ENCODE results near the gene ECHDC3.

Gene ECHDC3

DNA sequence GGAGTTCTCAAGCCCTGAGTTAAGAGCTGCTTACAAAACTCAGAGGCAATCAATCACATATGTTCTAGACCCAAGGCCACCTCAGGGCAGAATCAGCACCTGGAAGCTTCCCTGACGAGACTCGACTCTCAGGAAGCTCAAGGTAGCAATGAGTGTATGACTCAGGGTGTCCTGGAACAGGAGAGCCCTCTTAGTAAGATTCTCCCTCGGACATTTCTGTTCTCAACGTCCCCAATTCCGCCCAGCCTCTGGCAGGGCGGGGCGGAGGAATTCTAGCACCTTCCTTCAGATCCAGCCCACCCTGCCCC is 41.3 kb downstream of the ECHDC3 start:
- ChIA-PET CTCF (interaction anchor here (0.7 to 5.1 kb wide), 20 partner anchors 8 to 1291 kb away, joined by 3 to 38 read pairs (median 5); no protein-coding TSS in a partner anchor), POLR2A (no interaction called here)
- H3K27me3 ChIP-seq (replicated peaks in 2 of 5; ENCODE audit: control insufficient read depth in 4 of 5, insufficient read depth in 5 of 5, low read length in 4 of 5) = no peaks in the 10 kb centered on the region
- no peak overlapping the region for H3K4me3 ChIP-seq (ENCODE audit: control insufficient read depth in 1 of 7, extremely low read depth in 1 of 7, insufficient read depth in 4 of 7, low read depth in 2 of 7, low read length in 6 of 7)
- no peak for DNase-seq
- WGBS (ENCODE audit: insufficient coverage) = 100% methylated on average over 5 of the region's 7 CpGs
- H3K27ac ChIP-seq (ENCODE audit: insufficient read depth in 1 of 2, low read depth in 1 of 2, low read length in 2 of 2, poor library complexity in 1 of 2, severe bottlenecking in 2 of 2) = no peak overlapping the region
- H3K9me3 ChIP-seq (ENCODE audit: control extremely low read depth in 1 of 5, control insufficient read depth in 4 of 5, insufficient read depth in 2 of 5, low read depth in 1 of 5, low read length in 4 of 5) = no peaks in the 10 kb centered on the region
- H3K36me3 ChIP-seq (ENCODE audit: control insufficient read depth in 4 of 4, insufficient read depth in 4 of 4, low read length in 3 of 4) = no peaks in the 10 kb centered on the region
- peaks cover 0 to 5% (median 0%) of the 10 kb centered on the region in 4 experiments for H3K4me1 ChIP-seq (ENCODE audit: control extremely low read depth in 1 of 4, control insufficient read depth in 4 of 4, insufficient read depth in 4 of 4, low read length in 3 of 4)

DNA sequence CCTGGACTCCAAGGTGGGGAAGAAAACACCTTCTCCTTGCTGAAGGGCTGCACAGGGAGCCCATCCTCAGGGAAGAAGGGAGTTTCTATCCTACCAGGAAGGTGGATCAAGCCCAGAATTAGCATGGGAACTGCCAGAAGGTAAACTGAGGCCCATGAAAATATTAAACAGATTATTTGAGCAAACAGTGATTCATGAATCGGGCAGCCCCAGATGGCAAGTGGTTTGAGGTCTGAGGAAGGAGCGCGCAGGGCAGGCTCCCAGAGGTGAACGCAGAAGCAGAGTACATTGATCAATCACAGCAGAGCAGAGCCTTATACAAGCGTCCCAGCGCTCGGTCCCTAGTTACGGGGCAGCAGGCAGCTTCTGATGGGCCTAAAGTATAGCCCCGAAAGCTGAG is 45.2 kb downstream of the ECHDC3 start:
- Histone ChIP-seq H3K4me3 (ENCODE audit: control insufficient read depth in 1 of 7, extremely low read depth in 1 of 7, insufficient read depth in 4 of 7, low read depth in 2 of 7, low read length in 6 of 7) (no peak overlapping the region), H3K27ac (ENCODE audit: insufficient read depth in 1 of 2, low read depth in 1 of 2, low read length in 2 of 2, poor library complexity in 1 of 2, severe bottlenecking in 2 of 2) (no peak overlapping the region), H3K9me3 (ENCODE audit: control extremely low read depth in 1 of 5, control insufficient read depth in 4 of 5, insufficient read depth in 2 of 5, low read depth in 1 of 5, low read length in 4 of 5) (no peaks in the 10 kb centered on the region), H3K36me3 (ENCODE audit: control insufficient read depth in 4 of 4, insufficient read depth in 4 of 4, low read length in 3 of 4) (no peaks in the 10 kb centered on the region), H3K4me1 (ENCODE audit: control extremely low read depth in 1 of 4, control insufficient read depth in 4 of 4, insufficient read depth in 4 of 4, low read length in 3 of 4) (peaks cover 0 to 5% (median 0%) of the 10 kb centered on the region in 4 experiments), H3K27me3 (replicated peaks in 2 of 5; ENCODE audit: control insufficient read depth in 4 of 5, insufficient read depth in 5 of 5, low read length in 4 of 5) (no peaks in the 10 kb centered on the region)
- DNase-seq = no peak
- 97% methylated on average over 9 of the region's 9 CpGs for WGBS (ENCODE audit: insufficient coverage)
- CTCF ChIA-PET = interaction anchor here (2.0 to 4.0 kb wide), 2 partner anchors 11 to 32 kb away, joined by 5 to 20 read pairs; no protein-coding TSS in a partner anchor
- POLR2A ChIA-PET = interaction anchor here (0.7 kb wide), 1 partner anchor 11 kb away, joined by 3 read pairs; no protein-coding TSS in a partner anchor

GRCh38 chr10:11787846-11788245 is 45.7 kb downstream of the ECHDC3 start:
- Histone ChIP-seq H3K27me3 (replicated peaks in 2 of 5; ENCODE audit: control insufficient read depth in 4 of 5, insufficient read depth in 5 of 5, low read length in 4 of 5) (no peaks in the 10 kb centered on the region), H3K4me3 (ENCODE audit: control insufficient read depth in 1 of 7, extremely low read depth in 1 of 7, insufficient read depth in 4 of 7, low read depth in 2 of 7, low read length in 6 of 7) (no peak overlapping the region), H3K27ac (ENCODE audit: insufficient read depth in 1 of 2, low read depth in 1 of 2, low read length in 2 of 2, poor library complexity in 1 of 2, severe bottlenecking in 2 of 2) (no peak overlapping the region), H3K36me3 (ENCODE audit: control insufficient read depth in 4 of 4, insufficient read depth in 4 of 4, low read length in 3 of 4) (no peaks in the 10 kb centered on the region), H3K9me3 (ENCODE audit: control extremely low read depth in 1 of 5, control insufficient read depth in 4 of 5, insufficient read depth in 2 of 5, low read depth in 1 of 5, low read length in 4 of 5) (no peaks in the 10 kb centered on the region), H3K4me1 (ENCODE audit: control extremely low read depth in 1 of 4, control insufficient read depth in 4 of 4, insufficient read depth in 4 of 4, low read length in 3 of 4) (peaks cover 0 to 3% (median 0%) of the 10 kb centered on the region in 4 experiments)
- 96% methylated on average over 10 of the region's 10 CpGs for WGBS (ENCODE audit: insufficient coverage)
- CTCF ChIA-PET = interaction anchor here (0.6 to 4.0 kb wide), 4 partner anchors 10 to 387 kb away, joined by 3 to 20 read pairs (median 4); no protein-coding TSS in a partner anchor
- DNase-seq = no peak
- POLR2A ChIA-PET = interaction anchor here (0.7 kb wide), 1 partner anchor 11 kb away, joined by 3 read pairs; no protein-coding TSS in a partner anchor

GRCh38 chr10:11789306-11789705 is 47.1 kb downstream of the ECHDC3 start:
- CTCF ChIA-PET = interaction anchor here (0.6 to 4.0 kb wide), 2 partner anchors 30 to 198 kb away, joined by 3 to 20 read pairs; no protein-coding TSS in a partner anchor
- DNase-seq = no peak
- Histone ChIP-seq H3K27ac (ENCODE audit: insufficient read depth in 1 of 2, low read depth in 1 of 2, low read length in 2 of 2, poor library complexity in 1 of 2, severe bottlenecking in 2 of 2) (no peak overlapping the region), H3K4me3 (ENCODE audit: control insufficient read depth in 1 of 7, extremely low read depth in 1 of 7, insufficient read depth in 4 of 7, low read depth in 2 of 7, low read length in 6 of 7) (no peak overlapping the region), H3K27me3 (replicated peaks in 2 of 5; ENCODE audit: control insufficient read depth in 4 of 5, insufficient read depth in 5 of 5, low read length in 4 of 5) (no peaks in the 10 kb centered on the region), H3K36me3 (ENCODE audit: control insufficient read depth in 4 of 4, insufficient read depth in 4 of 4, low read length in 3 of 4) (no peaks in the 10 kb centered on the region), H3K9me3 (ENCODE audit: control extremely low read depth in 1 of 5, control insufficient read depth in 4 of 5, insufficient read depth in 2 of 5, low read depth in 1 of 5, low read length in 4 of 5) (no peaks in the 10 kb centered on the region), H3K4me1 (ENCODE audit: control extremely low read depth in 1 of 4, control insufficient read depth in 4 of 4, insufficient read depth in 4 of 4, low read length in 3 of 4) (no peaks in the 10 kb centered on the region)
- POLR2A ChIA-PET = no interaction called here
- WGBS (ENCODE audit: insufficient coverage) = 100% methylated on average over 1 of the region's 2 CpGs

- no peaks in the 10 kb centered on the region for H3K9me3 ChIP-seq (ENCODE audit: control extremely low read depth in 1 of 5, control insufficient read depth in 4 of 5, insufficient read depth in 2 of 5, low read depth in 1 of 5, low read length in 4 of 5)
- DNase-seq = no peak
- WGBS (ENCODE audit: insufficient coverage) = 92% methylated on average over 6 of the region's 8 CpGs
- H3K4me3 ChIP-seq (ENCODE audit: control insufficient read depth in 1 of 7, extremely low read depth in 1 of 7, insufficient read depth in 4 of 7, low read depth in 2 of 7, low read length in 6 of 7) = no peak overlapping the region
- ChIA-PET CTCF (interaction anchor here (0.7 to 4.0 kb wide), 4 partner anchors 8 to 32 kb away, joined by 3 to 20 read pairs (median 11); no protein-coding TSS in a partner anchor), POLR2A (no interaction called here)
- no peaks in the 10 kb centered on the region for H3K27me3 ChIP-seq (replicated peaks in 2 of 5; ENCODE audit: control insufficient read depth in 4 of 5, insufficient read depth in 5 of 5, low read length in 4 of 5)
- H3K4me1 ChIP-seq (ENCODE audit: control extremely low read depth in 1 of 4, control insufficient read depth in 4 of 4, insufficient read depth in 4 of 4, low read length in 3 of 4) = no peaks in the 10 kb centered on the region
- H3K36me3 ChIP-seq (ENCODE audit: control insufficient read depth in 4 of 4, insufficient read depth in 4 of 4, low read length in 3 of 4) = no peaks in the 10 kb centered on the region
- H3K27ac ChIP-seq (ENCODE audit: insufficient read depth in 1 of 2, low read depth in 1 of 2, low read length in 2 of 2, poor library complexity in 1 of 2, severe bottlenecking in 2 of 2) = no peak overlapping the region
Observed at GRCh38 chr10:11789956-11790355, 47.8 kb downstream of the ECHDC3 start.

DNA sequence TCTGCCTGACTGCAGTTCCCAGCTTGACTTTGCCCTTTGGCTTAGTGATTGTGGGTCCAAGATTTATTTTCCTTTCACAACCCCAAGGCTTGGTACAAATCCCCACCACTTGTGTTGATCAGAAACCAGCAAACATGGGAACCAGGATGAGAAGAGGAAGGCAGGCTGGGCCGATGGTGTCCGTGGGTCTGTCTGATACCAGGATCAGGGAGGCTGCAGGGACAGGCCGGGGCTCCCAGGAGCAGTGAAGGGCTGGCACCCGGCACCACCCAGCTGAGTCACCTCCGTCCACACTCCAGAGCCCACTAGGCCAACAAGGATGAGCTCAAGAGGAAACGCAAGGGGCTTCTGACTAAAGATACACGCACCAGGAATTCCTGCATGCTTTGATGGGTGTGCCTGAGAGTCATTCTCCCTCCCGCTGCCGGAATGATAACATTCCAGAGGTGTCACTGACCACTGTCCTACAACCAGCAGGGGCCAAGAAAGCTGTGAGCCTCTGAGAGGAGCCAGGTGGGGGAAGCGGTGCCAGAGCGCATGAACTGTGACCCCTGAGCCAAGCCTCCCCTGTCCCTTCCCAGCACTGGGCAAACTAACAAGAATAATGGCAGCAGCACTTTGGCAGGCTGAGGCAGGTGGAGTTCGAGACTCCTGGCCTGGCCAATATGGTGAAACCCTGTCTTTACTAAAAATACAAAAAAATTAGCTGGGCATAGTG is 51.7 kb downstream of the ECHDC3 start:
- Histone ChIP-seq H3K9me3 (ENCODE audit: control extremely low read depth in 1 of 5, control insufficient read depth in 4 of 5, insufficient read depth in 2 of 5, low read depth in 1 of 5, low read length in 4 of 5) (no peaks in the 10 kb centered on the region), H3K27ac (ENCODE audit: insufficient read depth in 1 of 2, low read depth in 1 of 2, low read length in 2 of 2, poor library complexity in 1 of 2, severe bottlenecking in 2 of 2) (no peak overlapping the region), H3K27me3 (replicated peaks in 2 of 5; ENCODE audit: control insufficient read depth in 4 of 5, insufficient read depth in 5 of 5, low read length in 4 of 5) (no peaks in the 10 kb centered on the region), H3K36me3 (ENCODE audit: control insufficient read depth in 4 of 4, insufficient read depth in 4 of 4, low read length in 3 of 4) (no peaks in the 10 kb centered on the region), H3K4me3 (ENCODE audit: control insufficient read depth in 1 of 7, extremely low read depth in 1 of 7, insufficient read depth in 4 of 7, low read depth in 2 of 7, low read length in 6 of 7) (no peak overlapping the region), H3K4me1 (ENCODE audit: control extremely low read depth in 1 of 4, control insufficient read depth in 4 of 4, insufficient read depth in 4 of 4, low read length in 3 of 4) (peaks cover 0 to 23% (median 15%) of the 10 kb centered on the region in 4 experiments)
- no peak for DNase-seq
- CTCF ChIA-PET = interaction anchor here (0.9 to 3.8 kb wide), 10 partner anchors 8 to 195 kb away, joined by 3 to 23 read pairs (median 6); no protein-coding TSS in a partner anchor
- POLR2A ChIA-PET = interaction anchor here (0.6 kb wide), 1 partner anchor 247 kb away, joined by 4 read pairs; no protein-coding TSS in a partner anchor
- 100% methylated on average over 8 of the region's 12 CpGs for WGBS (ENCODE audit: insufficient coverage)

DNA sequence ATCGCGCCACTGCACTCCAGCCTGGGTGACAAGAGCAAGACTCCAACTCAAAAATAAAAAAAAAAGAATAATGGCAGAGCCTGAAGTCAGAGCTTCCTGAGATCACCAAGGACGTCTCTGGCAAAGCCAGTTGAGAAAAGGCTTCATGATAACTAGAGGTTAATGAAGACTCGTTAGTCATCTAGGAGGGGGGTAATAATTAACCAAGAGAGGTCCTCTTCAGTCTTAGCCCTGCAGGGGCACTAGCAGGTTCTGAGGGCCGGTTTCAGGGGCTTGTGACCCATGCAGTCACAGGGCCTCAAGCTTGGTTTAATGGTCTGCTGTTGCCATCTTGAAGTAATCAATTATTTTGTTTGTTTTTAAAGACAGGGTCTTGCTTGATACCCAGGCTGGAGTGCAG is 52.4 kb downstream of the ECHDC3 start:
- peaks cover 0 to 29% (median 21%) of the 10 kb centered on the region in 4 experiments for H3K4me1 ChIP-seq (ENCODE audit: control extremely low read depth in 1 of 4, control insufficient read depth in 4 of 4, insufficient read depth in 4 of 4, low read length in 3 of 4)
- no peaks in the 10 kb centered on the region for H3K9me3 ChIP-seq (ENCODE audit: control extremely low read depth in 1 of 5, control insufficient read depth in 4 of 5, insufficient read depth in 2 of 5, low read depth in 1 of 5, low read length in 4 of 5)
- H3K27me3 ChIP-seq (replicated peaks in 2 of 5; ENCODE audit: control insufficient read depth in 4 of 5, insufficient read depth in 5 of 5, low read length in 4 of 5) = no peaks in the 10 kb centered on the region
- H3K4me3 ChIP-seq (ENCODE audit: control insufficient read depth in 1 of 7, extremely low read depth in 1 of 7, insufficient read depth in 4 of 7, low read depth in 2 of 7, low read length in 6 of 7) = no peak overlapping the region
- ChIA-PET CTCF (interaction anchor here (0.7 to 3.8 kb wide), 7 partner anchors 9 to 252 kb away, joined by 3 to 23 read pairs (median 6); no protein-coding TSS in a partner anchor), POLR2A (interaction anchor here (0.6 kb wide), 2 partner anchors 40 to 246 kb away, joined by 4 to 5 read pairs; no protein-coding TSS in a partner anchor)
- DNase-seq = no peak
- no peaks in the 10 kb centered on the region for H3K36me3 ChIP-seq (ENCODE audit: control insufficient read depth in 4 of 4, insufficient read depth in 4 of 4, low read length in 3 of 4)
- no peak overlapping the region for H3K27ac ChIP-seq (ENCODE audit: insufficient read depth in 1 of 2, low read depth in 1 of 2, low read length in 2 of 2, poor library complexity in 1 of 2, severe bottlenecking in 2 of 2)
- 97% methylated on average over 5 of the region's 5 CpGs for WGBS (ENCODE audit: insufficient coverage)

All from common myeloid progenitor, CD34-positive (primary cell).